GM18907 (cell line): ENCODE measurements around the gene PAQR8.

Source experiments
- ATAC-seq: cut with Tn5 transposase; IDR thresholded peaks from one replicate; pipeline ENCODE4 v1.9.1; 2021; ENCODE audit warnings: mild to moderate bottlenecking, moderate library complexity; ENCODE audit not compliant: unreplicated experiment

Gene PAQR8

DNA sequence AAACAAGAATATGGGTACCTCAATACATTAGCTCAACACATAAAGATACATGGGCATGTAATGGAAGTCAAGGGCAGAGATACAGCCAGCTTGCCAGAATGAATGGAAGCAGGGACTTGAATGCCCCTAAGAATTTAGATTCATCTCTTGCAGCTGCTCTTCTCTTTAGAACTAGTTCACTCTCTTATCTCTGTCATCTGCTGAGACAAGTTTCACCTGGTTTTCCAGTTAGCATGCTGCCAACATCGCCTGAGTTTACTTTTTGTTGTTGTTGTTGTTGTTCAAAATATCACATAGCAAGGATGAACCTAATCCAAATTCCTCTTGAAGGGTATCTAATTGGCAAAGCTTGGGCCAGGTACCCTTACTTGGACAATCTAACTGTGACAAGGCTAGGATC is 14.1 kb upstream of the PAQR8 start:
- no peak for ATAC-seq

DNA sequence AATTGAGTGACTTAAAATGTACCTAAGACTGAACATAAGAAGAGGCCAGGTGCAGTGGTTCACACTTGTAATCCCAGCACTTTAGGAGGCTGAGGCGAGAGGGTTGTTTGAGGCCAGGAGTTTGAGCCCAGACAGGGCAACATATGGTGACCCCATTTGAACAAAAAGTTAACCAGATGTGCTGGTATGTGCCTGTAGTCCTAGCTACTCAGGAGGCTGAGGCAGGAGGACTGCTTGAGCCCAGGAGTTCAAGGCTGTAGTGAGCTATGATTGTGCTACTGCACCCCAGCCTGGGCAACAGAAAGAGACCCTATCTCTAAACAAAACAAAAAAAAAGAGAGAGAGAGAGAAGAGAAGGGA is 10.1 kb upstream of the PAQR8 start:
- ATAC-seq: no peak

DNA sequence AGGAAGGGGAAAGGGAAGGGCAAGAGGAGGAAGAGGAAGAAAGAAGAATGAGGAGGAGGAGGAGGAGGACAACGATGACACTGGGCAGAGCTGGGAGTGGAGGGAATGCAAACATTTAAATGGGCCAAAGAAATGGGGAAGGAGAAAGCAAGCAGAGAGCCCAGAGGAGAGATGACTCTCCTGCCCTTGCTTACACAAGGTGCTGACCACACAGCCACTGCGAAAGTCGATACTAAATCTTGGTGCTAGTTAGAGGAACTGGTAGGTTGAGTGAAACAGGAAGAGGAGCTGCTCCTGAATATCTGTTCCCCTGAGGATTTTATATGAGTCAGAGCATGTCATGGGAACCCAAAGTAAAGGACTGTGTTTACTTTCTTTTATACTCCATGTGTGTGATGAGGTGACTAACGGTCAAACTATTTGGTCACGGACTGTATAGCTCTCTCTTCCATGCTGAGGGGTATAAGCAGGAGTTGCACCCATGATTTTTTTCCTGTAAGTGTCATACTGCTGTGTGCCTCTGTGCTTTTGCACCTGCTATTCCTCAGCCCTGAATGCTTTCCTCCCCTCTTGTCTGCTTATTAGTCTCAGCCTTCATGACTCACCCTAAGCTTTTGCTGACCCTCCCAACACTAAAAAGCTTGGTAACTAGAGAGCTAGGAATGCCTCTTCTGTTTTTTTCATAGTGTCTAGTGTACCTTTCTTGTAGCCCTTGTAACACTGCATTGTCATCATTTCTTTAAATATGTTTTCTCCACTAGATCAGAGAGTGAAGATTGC is 9.5 kb upstream of the PAQR8 start:
- peak; percentile 94 for ATAC-seq

DNA sequence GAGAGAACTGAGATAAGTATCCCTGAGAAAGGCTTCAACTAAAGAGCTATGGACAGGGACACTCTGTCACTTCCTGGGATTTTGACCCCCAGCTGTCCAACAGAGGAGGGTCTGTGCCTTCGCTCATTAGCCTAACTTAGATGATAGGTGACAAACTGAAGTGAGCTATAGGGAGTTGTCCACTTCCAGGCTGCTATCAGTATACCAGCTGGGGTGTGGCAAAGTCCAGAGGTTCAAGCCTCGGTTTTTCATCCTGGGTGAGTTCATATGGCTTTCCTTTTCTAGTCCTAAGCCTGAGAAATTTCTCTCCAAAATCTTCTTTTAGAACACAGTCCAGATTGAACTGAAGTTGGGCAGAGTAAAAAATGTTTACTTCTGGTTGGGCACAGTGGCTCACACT is 5.9 kb upstream of the PAQR8 start:
- no peak for ATAC-seq

DNA sequence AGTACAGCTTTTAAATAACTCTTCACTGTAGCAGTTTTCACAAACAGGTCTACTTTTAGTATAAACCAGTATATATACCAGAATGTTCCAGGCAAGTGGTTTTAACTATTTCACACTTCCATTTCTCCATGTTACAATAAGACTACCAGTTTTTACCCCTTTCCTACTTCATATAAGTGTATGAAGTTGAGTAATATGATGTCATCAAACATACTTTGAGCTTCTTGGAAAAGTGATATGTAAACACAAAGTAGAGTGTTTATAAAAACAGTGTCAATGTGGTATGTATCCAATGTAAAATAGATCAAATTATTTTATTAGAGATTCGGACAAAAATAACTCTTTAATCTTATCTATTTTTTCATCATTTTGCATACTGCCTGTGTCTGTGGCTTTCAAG is 2.5 kb upstream of the PAQR8 start:
- no peak for ATAC-seq

DNA sequence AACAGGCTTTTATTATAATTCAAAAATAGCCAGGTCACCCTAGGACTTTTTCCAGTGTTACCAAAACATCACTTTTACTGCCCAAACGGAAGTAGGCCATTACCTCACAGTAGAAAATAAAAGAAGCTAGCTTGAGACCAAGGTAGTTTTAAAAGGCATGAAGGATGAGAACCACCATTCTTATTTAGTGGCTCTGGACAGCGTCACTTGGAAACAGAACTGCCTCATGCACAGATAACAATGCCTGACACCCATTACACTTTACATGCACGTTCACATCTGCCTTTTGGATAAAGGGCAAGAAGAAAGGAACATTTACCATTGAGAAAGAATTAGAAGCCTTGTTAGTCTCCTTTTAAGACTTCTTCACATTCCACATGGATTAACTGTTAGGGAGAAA is 1.9 kb upstream of the PAQR8 start:
- no peak for ATAC-seq

DNA sequence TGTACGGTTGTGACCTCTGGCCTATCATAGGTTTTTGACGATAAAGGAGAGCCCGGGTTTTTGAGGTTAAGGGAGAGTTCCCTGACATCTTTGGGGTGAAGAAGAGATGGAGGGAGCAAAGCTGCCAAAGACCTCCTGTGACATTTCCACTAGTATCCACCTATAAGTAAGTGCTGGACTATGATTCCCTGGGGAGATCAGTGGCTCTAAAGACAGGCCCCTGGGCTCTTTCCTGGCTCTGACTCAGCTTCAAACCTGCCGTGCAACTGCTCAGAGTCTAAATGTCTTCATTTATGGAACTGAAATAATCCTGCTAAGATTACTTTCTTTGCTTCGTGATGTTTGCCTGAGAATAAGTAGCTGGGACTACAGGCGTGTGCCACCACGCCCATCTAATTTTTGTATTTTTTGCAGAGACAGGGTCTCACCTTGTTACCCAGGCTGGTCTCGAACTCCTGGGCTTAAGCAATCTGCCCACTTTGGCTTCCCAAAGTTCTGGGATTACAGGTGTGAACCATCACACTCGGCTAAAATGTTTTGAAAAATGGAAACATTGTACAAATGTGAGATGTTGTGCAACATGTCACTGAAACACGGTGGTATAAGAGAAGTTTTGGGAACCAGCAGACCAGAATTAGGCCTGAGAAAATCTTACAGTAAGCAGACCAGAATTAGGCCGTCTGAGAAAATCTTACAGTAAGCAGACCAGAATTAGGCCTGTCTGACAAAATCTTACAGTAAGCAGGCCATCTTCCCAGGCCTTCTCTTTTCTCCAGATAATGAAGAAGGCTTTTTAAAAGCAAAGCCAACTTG is 1.1 kb upstream of the PAQR8 start:
- ATAC-seq: no peak

DNA sequence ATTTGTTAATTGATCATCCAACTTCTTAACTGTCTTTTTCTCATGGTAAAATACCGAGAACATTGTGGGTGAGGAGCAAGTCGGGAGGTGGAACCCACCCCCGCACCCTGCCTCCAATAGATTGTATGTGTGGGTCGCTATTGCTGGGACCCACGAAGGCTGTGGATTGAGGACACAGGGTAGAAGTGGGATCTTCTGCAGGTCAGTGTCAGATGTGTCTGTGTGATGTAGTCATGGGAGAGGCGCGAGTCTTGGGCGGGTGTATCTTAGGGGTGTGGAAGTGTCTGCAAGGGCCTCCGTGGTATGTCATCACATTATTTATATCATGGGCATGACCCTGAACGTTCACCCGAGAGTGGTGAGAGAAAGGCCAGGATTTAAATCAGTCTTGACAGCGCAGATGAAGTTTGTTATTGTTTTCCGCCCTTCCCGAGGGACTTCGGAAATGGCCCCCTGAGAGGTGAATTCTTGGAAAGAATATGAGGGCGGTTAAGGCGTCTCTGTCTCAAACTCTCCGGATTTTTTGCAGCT is 472 bp upstream of the PAQR8 start:
- ATAC-seq: peak; percentile 18

- peak; percentile 59 for ATAC-seq
These were observed 684 bp downstream of the PAQR8 start for GRCh38 chr6:52362443-52363227.

DNA sequence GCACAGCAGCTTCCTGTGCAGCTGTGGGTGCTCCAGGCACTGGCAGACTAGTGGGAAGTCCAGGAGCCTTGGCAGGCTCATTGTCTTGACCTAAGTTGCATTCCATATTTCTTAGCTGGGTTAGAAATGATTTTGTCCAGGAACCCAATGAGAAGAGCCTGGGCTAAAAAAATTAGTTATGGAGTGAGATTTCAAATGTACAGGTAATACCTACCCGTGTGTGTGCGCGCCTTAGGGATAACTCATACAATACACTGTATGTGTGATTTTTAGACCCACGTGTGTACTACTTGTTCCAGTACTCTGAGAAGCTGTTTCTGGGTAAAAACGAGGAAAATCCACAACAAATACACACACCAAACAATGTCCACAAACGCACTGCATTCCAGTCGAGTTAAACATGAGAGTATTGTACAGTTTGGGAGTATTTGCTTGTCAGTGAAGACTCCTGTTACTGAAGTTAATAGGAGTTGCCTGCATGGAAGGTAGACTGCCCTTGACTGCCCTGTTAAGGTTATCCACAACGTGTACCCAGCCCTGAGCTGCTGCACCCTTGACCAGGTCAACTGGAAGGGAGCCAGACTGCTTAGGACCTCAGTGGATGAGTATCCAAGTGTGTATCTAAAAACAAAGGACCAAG is 1.4 kb downstream of the PAQR8 start:
- ATAC-seq: no peak

GRCh38 chr6:52364480-52365166 is 2.7 kb downstream of the PAQR8 start:
- no peak for ATAC-seq

DNA sequence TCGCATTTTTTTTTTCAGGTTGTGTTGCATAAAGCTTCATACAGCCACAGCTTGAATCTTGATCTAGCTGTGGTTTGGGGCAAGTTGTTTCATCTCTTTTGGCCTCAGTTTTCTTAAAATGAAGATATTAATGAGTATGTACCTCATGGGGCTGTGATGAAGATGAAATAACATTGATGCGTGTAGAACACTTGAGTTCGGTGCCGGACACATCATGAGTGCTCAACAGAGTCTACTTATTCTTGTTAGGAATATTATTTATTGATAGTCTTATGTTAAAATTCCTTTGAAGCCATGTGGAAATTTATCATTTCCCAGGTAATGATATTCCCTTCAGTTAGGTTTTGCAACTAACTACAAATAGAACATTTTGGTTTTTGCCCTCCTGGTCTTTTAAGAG is 3.4 kb downstream of the PAQR8 start:
- ATAC-seq: no peak

GRCh38 chr6:52365866-52366540 is 4.1 kb downstream of the PAQR8 start:
- no peak for ATAC-seq

DNA sequence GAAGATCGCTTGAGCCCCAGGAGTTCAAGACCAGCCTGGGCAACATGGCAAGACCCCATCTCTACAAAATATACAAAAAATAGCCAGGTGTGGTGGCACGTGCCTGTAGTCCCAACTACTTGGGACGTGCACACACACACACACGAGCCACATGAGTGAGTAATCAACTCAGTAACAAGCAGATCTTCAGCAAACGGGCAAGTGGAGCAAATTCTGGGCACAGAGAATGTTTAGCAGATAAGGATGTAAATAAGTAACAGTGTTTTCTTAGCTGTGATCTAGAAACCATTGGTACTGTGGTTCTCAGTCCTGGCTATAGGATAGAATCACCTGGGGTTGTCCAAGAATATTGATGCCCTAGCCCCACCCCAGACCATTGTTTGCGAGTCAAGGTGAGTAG is 6.1 kb downstream of the PAQR8 start:
- no peak for ATAC-seq

GRCh38 chr6:52369234-52369633 is 7.3 kb downstream of the PAQR8 start:
- ATAC-seq: no peak

DNA sequence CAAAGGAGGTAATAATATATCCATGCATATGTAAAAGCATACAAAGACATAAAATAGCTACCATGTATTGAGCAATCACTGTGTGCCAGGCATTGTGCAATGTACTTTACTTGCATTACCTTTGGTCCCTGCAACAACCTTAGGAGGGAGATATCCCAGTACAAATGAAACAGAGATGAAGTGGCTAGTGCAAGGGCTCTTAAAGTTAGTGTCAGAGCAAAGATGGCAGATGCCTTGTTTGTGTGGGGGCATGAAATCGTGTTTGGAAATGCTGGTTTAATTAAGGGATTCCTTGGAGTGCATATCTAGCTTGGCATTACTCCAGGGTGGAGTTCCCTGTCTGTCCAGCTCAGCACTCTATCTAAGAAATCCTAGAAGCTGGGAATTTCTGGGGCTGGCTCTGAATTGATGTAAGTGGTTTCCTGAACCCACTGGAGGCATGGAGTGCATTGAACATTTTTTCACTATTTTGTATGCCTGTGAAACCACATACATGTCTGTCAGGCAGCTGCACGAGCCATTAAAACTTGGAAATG is 9.8 kb downstream of the PAQR8 start:
- ATAC-seq: no peak

GRCh38 chr6:52373151-52373690 is 11.3 kb downstream of the PAQR8 start:
- no peak for ATAC-seq

DNA sequence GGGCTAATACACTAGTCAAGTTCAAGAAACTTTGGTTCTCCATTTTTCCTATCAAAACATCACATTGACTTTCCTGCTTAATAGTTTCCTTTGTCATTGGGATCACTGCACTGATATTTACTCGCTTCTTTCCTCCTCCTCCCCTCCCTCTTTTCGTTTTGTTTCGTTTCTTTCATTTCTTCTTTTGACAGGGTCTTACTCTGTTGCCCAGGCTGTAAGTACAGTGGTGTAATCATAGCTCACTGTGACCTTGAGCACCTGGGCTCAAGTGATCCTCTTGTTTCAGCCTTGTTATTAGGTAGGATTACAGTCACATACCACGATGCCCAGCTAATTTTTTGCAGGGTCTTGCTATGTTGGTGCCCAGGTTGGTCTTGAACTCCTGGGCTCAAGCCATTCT is 12.3 kb downstream of the PAQR8 start:
- no peak for ATAC-seq
